Measurements from ENCODE around the gene BTBD8. TPM values are rescaled to one million over a fixed set of nuclear protein-coding genes. Genes with fewer than 3 reads are reported as not detected.

The BTBD8 gene
- total RNA-seq, 1 experiment from 2014 or later: 2.8 TPM

DNA sequence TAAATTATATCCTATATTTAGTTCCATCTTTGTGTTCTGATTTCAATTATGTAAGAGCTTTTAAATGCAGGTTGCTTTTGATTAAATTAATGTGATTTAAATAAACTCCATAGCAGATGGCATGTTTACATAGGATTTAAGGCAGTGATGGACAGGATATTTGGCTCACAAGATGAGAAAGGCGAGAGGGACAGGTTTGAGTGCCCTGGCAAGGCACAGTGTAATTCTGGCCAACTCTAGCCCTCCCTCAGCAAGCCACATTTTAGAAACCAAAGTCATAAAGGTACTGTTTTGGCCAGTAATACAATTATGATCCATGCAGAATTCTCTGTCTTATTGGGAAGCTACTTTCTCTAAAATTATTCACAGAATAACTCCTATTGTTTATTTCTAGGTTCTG lies 87.0 kb downstream of the BTBD8 start:
- Histone ChIP-seq H3K9me3 (ENCODE audit: control insufficient read depth in 1 of 2, insufficient read depth in 1 of 2, low read depth in 1 of 2, low read length in 2 of 2) (no peaks in the 10 kb centered on the region), H2AFZ (ENCODE audit: low read depth, low read length, poor library complexity, severe bottlenecking) (no peak overlapping the region), H3K36me3 (ENCODE audit: control insufficient read depth in 1 of 2, insufficient read depth in 2 of 2, low read length in 2 of 2) (no peaks in the 10 kb centered on the region), H3K27me3 (ENCODE audit: insufficient read depth, low read length) (no peaks in the 10 kb centered on the region), H3K9me2 (ENCODE audit: insufficient read depth) (no peaks in the 10 kb centered on the region), H3K4me3 (replicated peaks in 1 of 2; ENCODE audit: low read depth in 1 of 2, low read length in 2 of 2) (no peak overlapping the region), H3K9ac (ENCODE audit: low read length) (no peak overlapping the region), H3K4me1 (ENCODE audit: control insufficient read depth in 1 of 2, insufficient read depth in 2 of 2, low read length in 2 of 2) (no peaks in the 10 kb centered on the region), H3K79me2 (ENCODE audit: insufficient read depth, low read length) (no peaks in the 10 kb centered on the region), H3K4me2 (ENCODE audit: low read length) (no peak overlapping the region), H4K20me1 (ENCODE audit: insufficient read depth) (no peaks in the 10 kb centered on the region), H3K27ac (ENCODE audit: low read depth, low read length) (no peak overlapping the region)
- no peak for ATAC-seq
- POLR2A ChIA-PET: no interaction called here
- no peak for DNase-seq (ENCODE audit: low read depth, low spot score)
- intact Hi-C loops (cut with micrococcal nuclease): no loop called here
- TF ChIP-seq YY1 (IDR thresholded peaks at IDR 0.05; ENCODE audit: extremely low read depth, insufficient replicate concordance, low read depth, low read length) (no peak), CBX3 (IDR thresholded peaks at IDR 0.05; ENCODE audit: low read depth) (no peak), TCF7L2 (IDR thresholded peaks at IDR 0.05; ENCODE audit: borderline replicate concordance, extremely low read depth, insufficient read depth, insufficient read length) (no peak), SP1 (IDR thresholded peaks at IDR 0.05; ENCODE audit: low read depth) (no peak), ZNF274 (IDR thresholded peaks at IDR 0.05; ENCODE audit: low read depth, low read length) (no peak), JUND (IDR thresholded peaks at IDR 0.05) (no peak), EZH2 (IDR thresholded peaks at IDR 0.05) (no peak), CEBPB (IDR thresholded peaks at IDR 0.05; ENCODE audit: low read depth) (no peak), POLR2A (IDR thresholded peaks at IDR 0.05; ENCODE audit: borderline replicate concordance, extremely low read depth, insufficient read depth, insufficient read length) (no peak)
- TF ChIP-seq, protein P1, sequence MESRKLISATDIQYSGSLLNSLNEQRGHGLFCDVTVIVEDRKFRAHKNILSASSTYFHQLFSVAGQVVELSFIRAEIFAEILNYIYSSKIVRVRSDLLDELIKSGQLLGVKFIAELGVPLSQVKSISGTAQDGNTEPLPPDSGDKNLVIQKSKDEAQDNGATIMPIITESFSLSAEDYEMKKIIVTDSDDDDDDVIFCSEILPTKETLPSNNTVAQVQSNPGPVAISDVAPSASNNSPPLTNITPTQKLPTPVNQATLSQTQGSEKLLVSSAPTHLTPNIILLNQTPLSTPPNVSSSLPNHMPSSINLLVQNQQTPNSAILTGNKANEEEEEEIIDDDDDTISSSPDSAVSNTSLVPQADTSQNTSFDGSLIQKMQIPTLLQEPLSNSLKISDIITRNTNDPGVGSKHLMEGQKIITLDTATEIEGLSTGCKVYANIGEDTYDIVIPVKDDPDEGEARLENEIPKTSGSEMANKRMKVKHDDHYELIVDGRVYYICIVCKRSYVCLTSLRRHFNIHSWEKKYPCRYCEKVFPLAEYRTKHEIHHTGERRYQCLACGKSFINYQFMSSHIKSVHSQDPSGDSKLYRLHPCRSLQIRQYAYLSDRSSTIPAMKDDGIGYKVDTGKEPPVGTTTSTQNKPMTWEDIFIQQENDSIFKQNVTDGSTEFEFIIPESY (IDR thresholded peaks at IDR 0.05; ENCODE audit: extremely low read depth, insufficient replicate concordance, low read length): no peak
- TF ChIP-seq, protein P2, sequence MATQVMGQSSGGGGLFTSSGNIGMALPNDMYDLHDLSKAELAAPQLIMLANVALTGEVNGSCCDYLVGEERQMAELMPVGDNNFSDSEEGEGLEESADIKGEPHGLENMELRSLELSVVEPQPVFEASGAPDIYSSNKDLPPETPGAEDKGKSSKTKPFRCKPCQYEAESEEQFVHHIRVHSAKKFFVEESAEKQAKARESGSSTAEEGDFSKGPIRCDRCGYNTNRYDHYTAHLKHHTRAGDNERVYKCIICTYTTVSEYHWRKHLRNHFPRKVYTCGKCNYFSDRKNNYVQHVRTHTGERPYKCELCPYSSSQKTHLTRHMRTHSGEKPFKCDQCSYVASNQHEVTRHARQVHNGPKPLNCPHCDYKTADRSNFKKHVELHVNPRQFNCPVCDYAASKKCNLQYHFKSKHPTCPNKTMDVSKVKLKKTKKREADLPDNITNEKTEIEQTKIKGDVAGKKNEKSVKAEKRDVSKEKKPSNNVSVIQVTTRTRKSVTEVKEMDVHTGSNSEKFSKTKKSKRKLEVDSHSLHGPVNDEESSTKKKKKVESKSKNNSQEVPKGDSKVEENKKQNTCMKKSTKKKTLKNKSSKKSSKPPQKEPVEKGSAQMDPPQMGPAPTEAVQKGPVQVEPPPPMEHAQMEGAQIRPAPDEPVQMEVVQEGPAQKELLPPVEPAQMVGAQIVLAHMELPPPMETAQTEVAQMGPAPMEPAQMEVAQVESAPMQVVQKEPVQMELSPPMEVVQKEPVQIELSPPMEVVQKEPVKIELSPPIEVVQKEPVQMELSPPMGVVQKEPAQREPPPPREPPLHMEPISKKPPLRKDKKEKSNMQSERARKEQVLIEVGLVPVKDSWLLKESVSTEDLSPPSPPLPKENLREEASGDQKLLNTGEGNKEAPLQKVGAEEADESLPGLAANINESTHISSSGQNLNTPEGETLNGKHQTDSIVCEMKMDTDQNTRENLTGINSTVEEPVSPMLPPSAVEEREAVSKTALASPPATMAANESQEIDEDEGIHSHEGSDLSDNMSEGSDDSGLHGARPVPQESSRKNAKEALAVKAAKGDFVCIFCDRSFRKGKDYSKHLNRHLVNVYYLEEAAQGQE (IDR thresholded peaks at IDR 0.05; ENCODE audit: low read depth): no peak
- TF ChIP-seq, protein P3, sequence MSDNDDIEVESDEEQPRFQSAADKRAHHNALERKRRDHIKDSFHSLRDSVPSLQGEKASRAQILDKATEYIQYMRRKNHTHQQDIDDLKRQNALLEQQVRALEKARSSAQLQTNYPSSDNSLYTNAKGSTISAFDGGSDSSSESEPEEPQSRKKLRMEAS (IDR thresholded peaks at IDR 0.05): no peak
- CTCF ChIA-PET: no interaction called here
- no TSS peak for BruUV-seq (replicated peaks)
- RAD21 ChIA-PET (ENCODE audit: low non-redundant PET in 1 of 2, low total read pairs in 2 of 2, uncharacterized antibody in 2 of 2, unreplicated experiment in 2 of 2): no interaction called here

Data from HCT116 (cell line).